ENCODE measurements around the gene CHMP2A.

DNA sequence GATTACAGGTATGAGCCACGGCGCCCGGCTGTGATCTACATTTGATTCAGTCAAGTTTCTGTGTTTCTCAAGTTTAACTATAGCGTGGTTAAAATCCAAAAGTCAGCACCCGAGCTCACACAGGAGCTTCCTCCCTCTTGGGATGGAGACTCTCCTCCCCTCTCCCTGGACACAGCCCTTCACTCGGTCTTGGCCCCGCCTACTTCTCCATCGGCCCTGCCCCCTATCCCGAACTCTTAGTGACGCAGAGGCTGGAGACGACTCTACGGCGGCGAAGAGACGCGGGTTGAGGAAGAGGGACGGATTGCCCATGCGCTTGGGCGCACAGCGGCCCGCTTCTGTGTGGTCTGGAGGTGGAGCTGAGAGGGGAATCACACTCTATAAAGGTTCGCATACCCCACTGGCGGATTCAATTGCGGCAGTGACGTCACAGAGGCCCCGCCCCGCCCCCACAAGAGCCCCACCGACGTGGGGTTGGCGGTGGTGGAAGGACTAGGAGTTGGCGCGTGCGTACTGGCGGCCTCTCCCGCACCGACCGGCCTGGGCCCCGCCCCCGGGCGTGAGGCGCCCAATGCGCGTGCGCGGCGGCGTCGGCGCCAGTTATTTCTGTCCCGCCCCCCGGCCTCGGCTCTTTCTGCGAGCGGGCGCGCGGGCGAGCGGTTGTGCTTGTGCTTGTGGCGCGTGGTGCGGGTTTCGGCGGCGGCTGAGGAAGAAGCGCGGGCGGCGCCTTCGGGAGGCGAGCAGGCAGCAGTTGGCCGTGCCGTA is 10.9 kb downstream of the CHMP2A start, which contains the start of gene TRIM28:
- TF ChIP-seq, protein P1, sequence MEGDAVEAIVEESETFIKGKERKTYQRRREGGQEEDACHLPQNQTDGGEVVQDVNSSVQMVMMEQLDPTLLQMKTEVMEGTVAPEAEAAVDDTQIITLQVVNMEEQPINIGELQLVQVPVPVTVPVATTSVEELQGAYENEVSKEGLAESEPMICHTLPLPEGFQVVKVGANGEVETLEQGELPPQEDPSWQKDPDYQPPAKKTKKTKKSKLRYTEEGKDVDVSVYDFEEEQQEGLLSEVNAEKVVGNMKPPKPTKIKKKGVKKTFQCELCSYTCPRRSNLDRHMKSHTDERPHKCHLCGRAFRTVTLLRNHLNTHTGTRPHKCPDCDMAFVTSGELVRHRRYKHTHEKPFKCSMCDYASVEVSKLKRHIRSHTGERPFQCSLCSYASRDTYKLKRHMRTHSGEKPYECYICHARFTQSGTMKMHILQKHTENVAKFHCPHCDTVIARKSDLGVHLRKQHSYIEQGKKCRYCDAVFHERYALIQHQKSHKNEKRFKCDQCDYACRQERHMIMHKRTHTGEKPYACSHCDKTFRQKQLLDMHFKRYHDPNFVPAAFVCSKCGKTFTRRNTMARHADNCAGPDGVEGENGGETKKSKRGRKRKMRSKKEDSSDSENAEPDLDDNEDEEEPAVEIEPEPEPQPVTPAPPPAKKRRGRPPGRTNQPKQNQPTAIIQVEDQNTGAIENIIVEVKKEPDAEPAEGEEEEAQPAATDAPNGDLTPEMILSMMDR (IDR thresholded peaks at IDR 0.05): peak in 2 of 3 donors; percentile 21 to 22
- TF ChIP-seq POLR2A (IDR thresholded peaks at IDR 0.05) (peak; percentile 90), POLR2AphosphoS5 (IDR thresholded peaks at IDR 0.05) (peak; percentile 96 to 97 (median 96))

Measured in breast epithelium (tissue), 3 donors.